Left colon (tissue), 2 donors: ENCODE measurements around the gene ECM2. TPM values are rescaled to one million over a fixed set of nuclear protein-coding genes. Genes with fewer than 3 reads are reported as not detected.
A peak's percentile ranks its signal among the peaks of the same experiment; 100 is the strongest.

ENCODE experiments used
- ATAC-seq: fragments of 200-7000 bp; cut with Tn5 transposase; one replicate; pipeline ENCODE4 v1.9.1; 2020; ENCODE audit warnings: mild to moderate bottlenecking, moderate library complexity
- DNase-seq, 2 donors: peaks; one replicate each; pipeline ENCODE4 v3.0.0-alpha.2; 2020
- intact Hi-C, 2 donors: fragments of 100-400 bp; cut with DNase I in 1 of 2; cut with micrococcal nuclease in 1 of 2; formaldehyde crosslinking; loops; one replicate each; pipeline versions ENCODE4 v1.11.2 to v1.14.0; 2022; cut with DNase I, micrococcal nuclease
- total RNA-seq, 2 donors: library from RNA; stranded (reverse); fragmentation: NEBNext Ultra II Directional; extraction: Animal tissue kit (Norgen Biotek cat#: 25700); gene quantifications; one replicate each; pipeline ENCODE4 v1.2.1, GENCODE V29; 2021
- donor health status: DM: no; HTN: no; CAD: no.
- donor health status: DM: yes; HTN: yes; CAD: no.

The ECM2 gene
- total RNA-seq, 2 donors from 2014 or later: 1.1 to 2.9 TPM

GRCh38 chr9:92507005-92507404, 28.8 kb downstream of the ECM2 start:
- intact Hi-C loops: no loop called here
- DNase-seq (no peak), ATAC-seq (peak; percentile 38)

DNA sequence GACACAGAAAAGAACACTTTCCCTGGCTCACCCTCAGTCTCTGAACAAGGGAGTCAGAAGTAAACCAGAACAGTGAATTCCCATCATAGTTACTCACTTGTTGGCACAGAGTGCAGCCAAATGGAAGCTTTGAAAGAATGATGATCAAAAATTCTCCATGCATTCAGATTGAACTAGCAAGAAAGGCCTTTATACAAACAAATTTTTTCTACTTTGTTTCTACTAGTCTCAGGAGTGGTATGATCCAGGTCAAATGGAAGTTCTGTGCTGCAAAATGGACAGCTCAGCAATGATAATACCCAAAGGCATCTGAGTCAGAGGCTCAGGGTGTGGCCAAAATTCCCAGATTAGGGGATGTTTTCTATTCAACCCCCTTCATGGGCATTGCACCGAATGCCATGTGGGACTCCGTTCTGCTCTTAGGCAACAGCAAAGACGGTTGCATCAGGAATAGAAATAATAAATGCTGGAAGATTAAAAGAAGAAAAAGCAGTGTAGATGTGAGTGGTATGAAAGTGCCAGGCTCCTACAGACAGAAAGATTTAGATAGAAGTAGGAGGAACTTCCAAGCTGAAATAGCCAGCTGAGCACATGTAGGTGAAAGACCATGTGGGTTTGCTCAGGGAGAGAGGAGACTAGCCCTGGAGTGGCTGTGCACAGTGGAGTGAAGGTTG, 29.5 kb downstream of the ECM2 start:
- DNase-seq: no peak
- no peak for ATAC-seq
- intact Hi-C loops: no loop called here

DNA sequence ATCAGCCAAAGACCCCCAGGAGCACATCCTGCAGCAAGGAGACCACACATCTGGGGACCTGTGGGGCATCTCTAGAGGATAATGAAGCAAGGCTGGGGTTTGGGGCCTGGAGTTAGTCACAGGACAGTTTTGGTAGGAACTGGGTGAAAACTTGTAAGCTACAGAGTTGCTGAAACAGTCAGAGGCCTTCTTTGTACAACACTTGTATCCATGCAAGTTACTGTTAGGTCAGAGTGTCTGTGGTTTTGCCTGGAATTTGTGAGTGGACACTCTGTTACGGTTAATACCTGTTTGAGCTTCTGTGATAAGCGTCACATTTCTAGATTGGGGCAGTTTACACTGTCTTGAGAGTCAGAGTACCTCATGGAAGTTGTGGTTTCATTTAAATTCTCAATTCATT, 30.9 kb downstream of the ECM2 start:
- no peak for ATAC-seq
- no peak for DNase-seq
- intact Hi-C loops: no loop called here

DNA sequence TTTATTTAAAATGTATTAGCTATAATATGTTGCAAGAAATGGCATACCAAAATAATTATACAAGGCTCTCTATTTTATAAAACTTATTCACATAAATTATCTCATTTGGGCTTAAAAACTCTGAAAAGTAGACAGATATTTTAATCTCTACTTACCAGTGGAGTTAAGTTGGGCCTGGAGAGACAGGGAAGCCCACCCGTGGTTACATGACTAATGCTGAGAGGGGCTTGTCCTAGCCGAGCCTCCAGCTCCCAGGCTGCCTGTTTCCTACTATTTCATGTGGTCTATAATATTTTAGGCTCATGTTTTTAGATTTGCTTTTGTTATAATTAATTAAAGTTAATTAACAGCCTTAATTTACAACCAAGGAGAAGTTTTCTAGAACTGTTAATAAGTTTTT, 32.6 kb downstream of the ECM2 start:
- intact Hi-C loops: no loop called here
- DNase-seq (no peak), ATAC-seq (no peak)

GRCh38 chr9:92501671-92502393, 34.0 kb downstream of the ECM2 start:
- DNase-seq (peak; percentile 35 to 43), ATAC-seq (peak; percentile 90)
- intact Hi-C loops: no loop called here

DNA sequence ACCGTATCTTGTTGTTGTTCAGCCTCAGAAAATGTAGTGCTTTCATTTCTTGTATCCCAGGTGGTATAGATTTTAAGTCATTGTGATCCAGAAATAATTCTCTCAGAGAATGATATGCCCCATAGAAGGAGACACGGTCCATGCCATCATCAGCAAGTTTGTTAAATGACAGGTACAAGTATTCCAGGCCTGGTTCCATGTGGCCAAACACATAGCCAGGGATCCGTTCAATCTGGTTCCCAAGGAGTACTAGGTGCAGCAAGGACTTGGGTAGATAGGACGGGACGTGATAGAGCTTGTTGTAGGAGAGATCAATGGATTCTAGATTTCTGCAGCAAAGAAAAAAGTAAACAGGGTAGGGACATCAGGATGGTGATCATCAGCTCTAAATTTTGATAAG, 35.1 kb downstream of the ECM2 start:
- ATAC-seq: no peak
- intact Hi-C loops: no loop called here

GRCh38 chr9:92499701-92500100, 36.1 kb downstream of the ECM2 start:
- intact Hi-C loops: no loop called here
- DNase-seq (no peak), ATAC-seq (no peak)

More for the DNA sequence above, 35.1 kb downstream of the ECM2 start:
- DNase-seq: no peak

DNA sequence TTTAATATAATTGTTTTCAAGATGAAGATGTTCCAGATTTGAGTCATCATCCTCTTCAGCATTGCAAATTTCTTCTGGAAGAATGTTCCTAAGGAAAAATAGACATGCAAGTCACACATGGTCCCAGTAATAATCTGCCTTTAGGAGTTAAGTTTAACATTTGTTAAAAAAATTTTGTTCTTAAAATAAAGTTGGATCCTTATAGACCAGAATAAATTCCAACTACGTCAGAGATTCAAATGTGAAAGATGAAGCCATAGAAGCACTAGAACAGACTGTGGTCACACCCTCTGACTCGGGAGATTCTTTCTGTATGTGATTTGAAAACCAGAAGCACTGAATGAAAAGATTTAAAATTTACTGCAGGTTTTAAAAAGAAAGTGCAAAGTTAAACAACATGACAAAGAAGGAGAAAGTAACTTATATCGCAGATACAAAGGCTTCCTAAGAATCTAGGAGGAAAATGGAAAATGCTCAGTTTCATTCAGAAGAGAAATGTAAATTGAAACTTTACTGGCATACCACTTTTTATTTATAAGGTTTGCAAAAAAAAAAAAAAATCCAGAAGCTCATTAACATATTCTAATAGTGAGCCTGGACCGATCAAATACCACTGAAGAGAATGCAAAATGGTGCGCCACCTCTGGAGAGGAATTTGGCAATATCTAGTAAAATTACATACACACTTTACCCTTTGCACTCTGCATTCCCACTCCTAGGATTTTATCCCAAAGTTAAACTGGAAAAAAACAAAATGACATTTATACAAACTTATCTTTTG, 39.2 kb downstream of the ECM2 start:
- intact Hi-C loops: no loop called here

DNA sequence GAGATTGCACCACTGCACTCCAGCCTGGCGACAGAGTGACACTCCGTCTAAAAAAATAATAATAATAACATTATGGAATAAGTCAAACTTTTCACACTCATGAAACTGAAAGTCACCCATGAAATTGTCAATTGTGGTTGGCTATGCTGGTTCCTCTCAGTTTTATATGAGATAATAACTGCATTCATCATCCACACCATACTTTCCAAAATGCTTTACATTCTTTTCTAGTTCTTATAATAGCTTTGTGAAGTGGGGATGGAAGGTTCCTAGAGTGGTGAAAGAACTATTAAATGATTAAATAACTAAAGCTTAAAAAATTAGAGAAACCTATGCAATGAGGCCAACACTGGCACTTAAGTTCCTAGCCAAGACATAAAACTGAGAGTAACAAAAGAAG, 40.9 kb downstream of the ECM2 start:
- no peak for ATAC-seq
- no peak for DNase-seq
- intact Hi-C loops: no loop called here

More for the DNA sequence above, 39.2 kb downstream of the ECM2 start:
- no peak for ATAC-seq
- DNase-seq: no peak

DNA sequence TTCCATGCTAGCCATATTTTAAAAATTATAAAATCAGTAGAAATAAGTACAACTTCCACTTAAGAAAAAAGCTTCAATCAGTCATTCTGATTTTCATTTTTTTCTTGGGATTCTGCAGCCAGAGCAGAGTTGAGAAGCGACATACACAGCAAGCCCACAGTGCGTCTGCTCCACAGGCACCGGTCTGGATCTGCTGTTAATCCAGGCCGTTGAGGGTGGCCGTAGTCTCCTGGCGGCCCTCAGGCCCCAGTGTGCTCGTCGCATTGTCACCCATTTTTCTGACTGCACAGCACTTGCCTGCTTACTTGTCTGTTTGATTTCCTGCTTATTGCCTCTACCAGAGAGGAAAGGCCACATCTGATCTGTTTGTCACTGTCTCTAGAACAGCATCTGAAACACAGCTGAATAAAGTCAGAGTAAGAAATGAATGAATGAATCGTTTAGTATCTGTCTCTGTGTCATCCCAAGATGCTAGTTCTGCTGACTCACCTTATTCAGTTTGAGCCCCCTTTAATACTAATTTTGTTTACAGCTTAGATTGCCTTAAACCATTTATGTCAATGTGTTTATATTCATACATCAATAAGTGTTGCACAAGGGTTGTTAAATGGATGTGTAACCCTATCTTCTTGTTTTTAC, 41.9 kb downstream of the ECM2 start:
- ATAC-seq: no peak
- intact Hi-C loops: no loop called here
- DNase-seq: no peak

- intact Hi-C loops: no loop called here
- ATAC-seq (no peak), DNase-seq (no peak)
Observed at GRCh38 chr9:92492781-92493401, 42.9 kb downstream of the ECM2 start.

DNA sequence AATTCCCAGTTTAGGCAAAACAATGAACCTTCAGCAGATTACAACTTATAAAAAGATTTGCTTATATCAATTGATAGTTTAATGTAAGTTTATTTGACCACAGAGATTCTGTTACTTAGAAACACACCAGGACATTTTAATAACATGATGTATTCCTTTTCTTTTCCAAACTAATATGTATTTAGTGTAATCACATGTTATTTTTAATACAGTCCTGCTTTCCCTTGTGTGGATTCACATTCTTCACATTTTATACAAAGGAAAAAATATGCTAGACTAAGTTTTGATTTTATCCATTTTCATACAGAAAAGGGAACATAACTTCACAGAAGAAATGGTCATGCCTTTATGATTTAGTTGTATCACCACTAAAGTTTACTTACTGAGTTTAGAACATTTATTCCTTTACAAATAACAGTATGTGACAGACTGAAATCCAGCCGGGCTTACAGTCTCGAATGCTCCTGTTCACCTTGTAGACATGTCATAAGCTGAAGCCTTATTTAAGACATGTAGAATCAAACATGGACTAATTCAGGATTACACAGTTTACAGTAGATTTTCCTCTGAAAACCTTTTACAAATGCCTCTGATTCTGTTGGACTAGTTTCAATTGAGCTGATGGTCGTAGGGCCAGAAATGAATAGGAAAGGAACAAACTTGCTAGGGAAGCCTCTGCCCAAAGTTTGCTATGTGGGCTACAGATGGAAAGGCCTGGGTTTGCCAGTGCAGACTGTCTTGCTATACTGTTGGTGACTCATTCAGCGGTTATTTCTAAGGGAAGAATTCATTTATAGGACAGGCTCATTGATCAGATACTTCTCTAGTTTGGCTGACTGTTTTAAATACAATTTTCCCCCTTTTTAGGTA, 46.9 kb downstream of the ECM2 start:
- intact Hi-C loops: no loop called here
- ATAC-seq (no peak), DNase-seq (no peak)

- DNase-seq (no peak), ATAC-seq (no peak)
- intact Hi-C loops: no loop called here
Observed at GRCh38 chr9:92486371-92486770, 49.4 kb downstream of the ECM2 start.

GRCh38 chr9:92484563-92484962, 51.2 kb downstream of the ECM2 start:
- ATAC-seq: no peak
- intact Hi-C loops: no loop called here
- no peak for DNase-seq

GRCh38 chr9:92483627-92484545, 51.9 kb downstream of the ECM2 start:
- no peak for DNase-seq
- intact Hi-C loops: no loop called here
- ATAC-seq: no peak

GRCh38 chr9:92482805-92483204, 53.0 kb downstream of the ECM2 start:
- intact Hi-C loops: no loop called here
- ATAC-seq (no peak), DNase-seq (no peak)

- no peak for ATAC-seq
- intact Hi-C loops: no loop called here
- no peak for DNase-seq
Observed at GRCh38 chr9:92482329-92482728, 53.5 kb downstream of the ECM2 start, which contains the start of gene ASPN. TSS of gene ASPN (minus strand) at chr9:92482506.
